CD4-positive, alpha-beta T cell (primary cell): ENCODE results near the gene CYFIP1. TPM values are rescaled to one million over a fixed set of nuclear protein-coding genes. Genes with fewer than 3 reads are reported as not detected.

Source experiments
- ATAC-seq: fragments of 200-7000 bp; cut with Tn5 transposase; one replicate; pipeline ENCODE4 v1.10.0; 2022; ENCODE audit warnings: mild to moderate bottlenecking; ENCODE audit not compliant: poor library complexity
- CTCF ChIA-PET: fragments of 350-600 bp; sonication (Branson Sonifier 250); formaldehyde crosslinking; loops from one replicate; lab custom pipeline; 2021; ENCODE audit warnings: antibody characterized with exemption, inconsistent platforms; lab: Charles Lee
- POLR2A ChIA-PET: fragments of 350-600 bp; sonication (Branson Sonifier 250); formaldehyde crosslinking; loops from one replicate; lab custom pipeline; 2021; ENCODE audit warnings: antibody characterized with exemption, inconsistent platforms; lab: Charles Lee
- DNase-seq, 14 experiments: peaks; one replicate each; pipeline ENCODE4 v3.0.0-alpha.2; 2013 to 2020; ENCODE audit warnings: mixed read lengths in 2 of 14
- H3K27ac ChIP-seq, 2 donors: one replicate each; pipeline versions ENCODE4 v1.5.1 to v1.7.0; 2013; ENCODE audit warnings: low read length in 2 of 2, low read depth in 1 of 2, mild to moderate bottlenecking in 1 of 2
- H3K27me3 ChIP-seq, 2 experiments: 1 replicate in 1 of 2; 2 replicates in 1 of 2; pipeline versions ENCODE4 v1.6.1 to v1.7.0; 2013; ENCODE audit warnings: low read length in 2 of 2, control low read depth in 1 of 2, mild to moderate bottlenecking in 1 of 2, moderate library complexity in 1 of 2; ENCODE audit not compliant: insufficient read depth in 2 of 2, control insufficient read depth in 1 of 2
- H3K36me3 ChIP-seq: one replicate; pipeline ENCODE4 v1.6.1; 2013; ENCODE audit warnings: low read length, control low read depth; ENCODE audit not compliant: insufficient read depth
- H3K4me1 ChIP-seq: one replicate; pipeline ENCODE4 v1.6.1; 2013; ENCODE audit warnings: low read length, control low read depth; ENCODE audit not compliant: insufficient read depth
- H3K4me3 ChIP-seq: one replicate; pipeline ENCODE4 v1.5.1; 2013; ENCODE audit warnings: mild to moderate bottlenecking, low read length, moderate library complexity
- H3K9me3 ChIP-seq, 2 experiments: 1 replicate in 1 of 2; 2 replicates in 1 of 2; pipeline versions ENCODE4 v1.6.1 to v1.7.0; 2013; ENCODE audit warnings: low read length in 2 of 2, mild to moderate bottlenecking in 2 of 2, control low read depth in 1 of 2, moderate library complexity in 1 of 2; ENCODE audit not compliant: control insufficient read depth in 1 of 2, insufficient read depth in 1 of 2
- H3K27ac Mint-ChIP-seq: one replicate; pipeline ENCODE4 v1.8.0; 2020; ENCODE audit warnings: mixed read lengths
- H3K27me3 Mint-ChIP-seq: one replicate; pipeline ENCODE4 v1.8.0; 2021; ENCODE audit warnings: mixed read lengths
- H3K36me3 Mint-ChIP-seq: one replicate; pipeline ENCODE4 v1.8.0; 2021; ENCODE audit warnings: low read depth, mixed read lengths
- H3K4me1 Mint-ChIP-seq: one replicate; pipeline ENCODE4 v1.8.0; 2021; ENCODE audit warnings: low read depth, mixed read lengths
- H3K4me3 Mint-ChIP-seq: one replicate; pipeline ENCODE4 v1.8.0; 2020; ENCODE audit warnings: mild to moderate bottlenecking, mixed read lengths
- H3K9me3 Mint-ChIP-seq: one replicate; pipeline ENCODE4 v1.8.0; 2020; ENCODE audit warnings: mixed read lengths
- intact Hi-C, 2 experiments: fragments of 100-400 bp; cut with DNase I in 1 of 2; cut with micrococcal nuclease in 1 of 2; formaldehyde crosslinking; loops; one replicate each; pipeline versions ENCODE4 v1.15.1 to v1.9.0; 2023 to 2025; cut with DNase I, micrococcal nuclease
- total RNA-seq, 174 experiments: library from RNA in 2 of 174; stranded (reverse) in 2 of 174; gene quantifications; one replicate each; pipeline ENCODE4 v1.2.3 and lab custom pipeline; 2021 to 2026
- TF ChIP-seq, protein P1 (sequence below): fragments of 200-600 bp; IDR thresholded peaks from one replicate; pipeline ENCODE4 v1.8.0; 2022; ENCODE audit warnings: antibody characterized with exemption, mild to moderate bottlenecking

CYFIP1 gene
- total RNA-seq, 2 experiments from 2014 or later: 3.2 to 4.4 TPM

DNA sequence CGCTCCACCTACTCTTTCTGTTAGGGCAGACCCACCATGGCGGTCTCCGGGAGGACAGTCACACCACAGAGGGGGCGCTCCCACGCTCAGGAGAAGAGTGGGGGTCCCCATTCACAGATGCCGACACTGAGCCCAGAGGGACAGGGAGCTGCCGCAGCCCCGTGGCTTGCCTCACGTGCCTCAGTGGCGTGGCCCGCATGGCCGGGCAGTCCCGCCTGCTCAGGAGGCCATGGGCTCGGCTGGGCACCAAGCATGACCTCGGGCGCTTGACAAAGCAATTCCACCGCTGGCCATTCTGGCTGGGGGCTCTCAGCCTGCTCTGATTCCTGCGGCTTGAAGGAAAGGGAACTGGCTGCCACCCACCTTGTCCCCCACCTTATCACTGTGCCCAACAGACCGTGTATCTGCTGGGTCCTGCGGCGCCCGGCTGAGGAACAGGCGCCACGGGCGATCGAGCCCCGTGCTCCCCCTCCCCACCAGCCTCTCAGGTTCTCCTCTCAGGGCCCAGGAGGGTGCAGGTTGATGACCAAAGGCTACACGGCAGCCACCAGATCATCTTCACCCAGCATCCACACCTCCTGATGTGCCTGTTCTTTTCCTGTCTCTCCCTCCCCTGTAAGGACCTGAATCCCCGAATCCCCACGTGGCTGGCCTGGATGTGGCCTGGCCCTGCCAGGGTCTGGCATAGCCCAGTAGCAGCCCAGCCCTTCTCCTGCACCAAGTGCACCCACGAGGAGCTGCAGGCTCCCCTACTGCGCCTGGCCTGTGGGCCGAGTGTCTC, 20.7 kb downstream of the CYFIP1 start:
- no peak overlapping the region for H3K27ac ChIP-seq
- Mint-ChIP-seq H3K4me1 (no peaks in the 10 kb centered on the region), H3K27ac (no peak overlapping the region), H3K4me3 (no peak overlapping the region), H3K27me3 (no peaks in the 10 kb centered on the region), H3K9me3 (no peaks in the 10 kb centered on the region), H3K36me3 (no peaks in the 10 kb centered on the region)
- DNase-seq (no peak), ATAC-seq (no peak)
- ChIA-PET POLR2A (no interaction called here), CTCF (no interaction called here)
- peaks cover 0 to 4% of the 10 kb centered on the region in 2 experiments for H3K9me3 ChIP-seq
- H3K4me3 ChIP-seq: no peak overlapping the region
- H3K36me3 ChIP-seq: no peaks in the 10 kb centered on the region
- no peaks in the 10 kb centered on the region for H3K4me1 ChIP-seq
- intact Hi-C loops: loop anchor here in 1 of 2 experiments (10.0 kb wide), 1 partner anchor 135 kb away; no protein-coding TSS in a partner anchor
- TF ChIP-seq, protein P1, sequence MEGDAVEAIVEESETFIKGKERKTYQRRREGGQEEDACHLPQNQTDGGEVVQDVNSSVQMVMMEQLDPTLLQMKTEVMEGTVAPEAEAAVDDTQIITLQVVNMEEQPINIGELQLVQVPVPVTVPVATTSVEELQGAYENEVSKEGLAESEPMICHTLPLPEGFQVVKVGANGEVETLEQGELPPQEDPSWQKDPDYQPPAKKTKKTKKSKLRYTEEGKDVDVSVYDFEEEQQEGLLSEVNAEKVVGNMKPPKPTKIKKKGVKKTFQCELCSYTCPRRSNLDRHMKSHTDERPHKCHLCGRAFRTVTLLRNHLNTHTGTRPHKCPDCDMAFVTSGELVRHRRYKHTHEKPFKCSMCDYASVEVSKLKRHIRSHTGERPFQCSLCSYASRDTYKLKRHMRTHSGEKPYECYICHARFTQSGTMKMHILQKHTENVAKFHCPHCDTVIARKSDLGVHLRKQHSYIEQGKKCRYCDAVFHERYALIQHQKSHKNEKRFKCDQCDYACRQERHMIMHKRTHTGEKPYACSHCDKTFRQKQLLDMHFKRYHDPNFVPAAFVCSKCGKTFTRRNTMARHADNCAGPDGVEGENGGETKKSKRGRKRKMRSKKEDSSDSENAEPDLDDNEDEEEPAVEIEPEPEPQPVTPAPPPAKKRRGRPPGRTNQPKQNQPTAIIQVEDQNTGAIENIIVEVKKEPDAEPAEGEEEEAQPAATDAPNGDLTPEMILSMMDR: no peak
- H3K27me3 ChIP-seq: no peaks in the 10 kb centered on the region

DNA sequence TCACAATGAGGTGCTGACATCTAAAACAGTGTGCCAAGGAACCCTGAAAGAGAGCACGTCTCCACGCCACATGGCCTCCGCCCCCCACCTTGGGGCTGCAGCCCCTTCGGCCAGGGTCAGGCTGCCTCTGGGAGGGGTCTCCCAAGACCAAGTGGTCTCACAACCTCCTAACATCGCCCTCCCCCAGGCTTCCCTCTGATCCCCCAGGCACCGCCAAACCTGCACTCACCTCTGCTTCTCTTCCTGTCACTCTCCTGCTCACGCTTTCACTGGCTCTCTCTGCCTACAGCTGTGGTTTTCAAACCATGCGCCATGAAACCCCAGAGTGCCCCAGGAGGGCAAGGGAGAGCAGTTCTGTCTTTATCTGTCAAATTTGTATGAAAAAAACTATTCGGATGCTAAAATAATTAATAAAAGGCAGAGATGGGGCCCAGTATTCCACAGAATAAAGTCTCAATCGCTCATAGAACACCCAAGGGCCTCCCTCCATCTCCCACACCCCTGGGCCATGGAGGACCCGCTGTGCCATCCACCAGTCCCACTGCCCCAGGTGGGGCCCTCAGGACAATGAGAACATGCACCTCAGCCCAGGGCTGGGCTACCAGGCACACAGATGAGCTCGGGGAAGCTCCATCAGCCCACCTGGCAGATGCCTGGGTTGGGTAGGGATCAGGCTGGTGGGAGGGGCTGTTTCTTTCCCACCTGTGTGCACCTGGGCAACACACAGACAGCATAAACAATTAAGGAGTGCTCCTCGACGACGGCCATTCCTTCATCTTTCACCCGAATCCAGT, 21.5 kb downstream of the CYFIP1 start:
- Mint-ChIP-seq H3K27ac (no peak overlapping the region), H3K27me3 (no peaks in the 10 kb centered on the region), H3K36me3 (no peaks in the 10 kb centered on the region), H3K4me1 (no peaks in the 10 kb centered on the region), H3K9me3 (no peaks in the 10 kb centered on the region), H3K4me3 (no peak overlapping the region)
- Histone ChIP-seq H3K36me3 (no peaks in the 10 kb centered on the region), H3K4me3 (no peak overlapping the region), H3K9me3 (no peaks in the 10 kb centered on the region), H3K27ac (no peak overlapping the region), H3K4me1 (no peaks in the 10 kb centered on the region), H3K27me3 (no peaks in the 10 kb centered on the region)
- DNase-seq (no peak), ATAC-seq (no peak)
- intact Hi-C loops: no loop called here
- ChIA-PET CTCF (no interaction called here), POLR2A (no interaction called here)
- TF ChIP-seq, protein P1: no peak

DNA sequence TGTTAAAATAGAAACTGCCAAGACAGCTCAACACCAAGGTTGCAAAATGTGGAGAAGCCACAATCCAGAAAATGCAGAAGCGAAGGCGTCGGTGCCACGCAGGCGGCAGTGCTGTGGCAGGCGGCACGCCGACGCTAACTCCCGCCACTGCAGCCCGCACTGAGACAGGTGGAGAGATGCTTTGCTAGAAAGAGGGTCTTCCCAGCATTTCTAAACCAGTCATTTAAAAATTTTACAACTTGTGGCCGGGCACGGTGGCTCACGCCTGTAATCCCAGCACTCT, 23.2 kb downstream of the CYFIP1 start:
- ATAC-seq: no peak
- POLR2A ChIA-PET: no interaction called here
- H3K4me3 ChIP-seq: no peak overlapping the region

More for the DNA sequence above, 23.2 kb downstream of the CYFIP1 start:
- Mint-ChIP-seq H3K27ac (no peak overlapping the region), H3K9me3 (no peaks in the 10 kb centered on the region), H3K36me3 (no peaks in the 10 kb centered on the region), H3K4me1 (no peaks in the 10 kb centered on the region), H3K4me3 (no peak overlapping the region), H3K27me3 (no peaks in the 10 kb centered on the region)
- no peaks in the 10 kb centered on the region for H3K36me3 ChIP-seq
- TF ChIP-seq, protein P1: no peak
- H3K27me3 ChIP-seq: no peaks in the 10 kb centered on the region
- no peaks in the 10 kb centered on the region for H3K9me3 ChIP-seq
- CTCF ChIA-PET: no interaction called here
- no peak overlapping the region for H3K27ac ChIP-seq
- peak in 1 of 14 experiments; percentile 43 for DNase-seq
- no peaks in the 10 kb centered on the region for H3K4me1 ChIP-seq
- intact Hi-C loops: no loop called here
